Neural cell (in vitro differentiated cells): ENCODE measurements around the gene SPDEF. TPM values are rescaled to one million over a fixed set of nuclear protein-coding genes. Genes with fewer than 3 reads are reported as not detected.

Source experiments
- H2AFZ ChIP-seq: fragments of 200-600, 300-800 bp; sonication (generic), shearing (Covaris generic); 2 replicates; pipeline ENCODE4 v1.6.0; 2014; ENCODE audit warnings: low read depth, mild to moderate bottlenecking, antibody characterized with exemption, low read length, moderate library complexity
- H3F3A ChIP-seq: fragments of 200-600 bp; shearing (Covaris generic); 2 replicates; pipeline ENCODE4 v1.6.1; 2016; ENCODE audit warnings: mild to moderate bottlenecking, moderate library complexity, mixed read lengths, antibody characterized with exemption, low read length; ENCODE audit not compliant: insufficient read depth, poor library complexity, severe bottlenecking
- H3K27ac ChIP-seq: fragments of 200-600, 300-800 bp; sonication (generic), shearing (Covaris generic); 2 replicates; pipeline ENCODE4 v1.5.1; 2014; ENCODE audit warnings: mild to moderate bottlenecking, low read length, moderate library complexity
- H3K27me3 ChIP-seq: fragments of 300-800, 200-600 bp; sonication (generic), shearing (Covaris generic); 2 replicates; pipeline ENCODE4 v1.6.0; 2014; ENCODE audit warnings: mild to moderate bottlenecking, low read depth, low read length, moderate library complexity; ENCODE audit not compliant: insufficient read depth
- H3K36me3 ChIP-seq: fragments of 300-800, 200-600 bp; sonication (generic), shearing (Covaris generic); 2 replicates; pipeline ENCODE4 v1.5.1; 2014; ENCODE audit warnings: mild to moderate bottlenecking, antibody characterized with exemption, low read length, moderate library complexity; ENCODE audit not compliant: insufficient read depth
- H3K4me2 ChIP-seq: fragments of 300-800, 200-600 bp; sonication (generic), shearing (Covaris generic); 2 replicates; pipeline ENCODE4 v1.6.0; 2014; ENCODE audit warnings: mild to moderate bottlenecking, low read length
- H3K4me3 ChIP-seq: fragments of 300-800, 200-600 bp; sonication (generic), shearing (Covaris generic); 2 replicates; pipeline ENCODE4 v1.5.1; 2014; ENCODE audit warnings: mild to moderate bottlenecking, low read length, moderate library complexity
- H3K79me2 ChIP-seq: fragments of 200-600 bp; shearing (Covaris generic); replicated peaks from 2 replicates; pipeline ENCODE4 v1.6.0; 2014; ENCODE audit warnings: mild to moderate bottlenecking, low read length, moderate library complexity; ENCODE audit not compliant: insufficient read depth
- H3K9ac ChIP-seq: fragments of 300-800, 200-600 bp; sonication (generic), shearing (Covaris generic); 2 replicates; pipeline ENCODE4 v1.6.1; 2016; ENCODE audit warnings: mild to moderate bottlenecking, low read length, mixed read lengths
- H3K9me2 ChIP-seq: fragments of 200-600 bp; shearing (Covaris generic); 2 replicates; pipeline ENCODE4 v1.6.1; 2016; ENCODE audit warnings: mild to moderate bottlenecking, low read length, mixed read lengths; ENCODE audit not compliant: insufficient read depth
- H3K9me3 ChIP-seq: fragments of 200-600, 300-800 bp; sonication (generic), shearing (Covaris generic); 2 replicates; pipeline ENCODE4 v1.6.1; 2016; ENCODE audit warnings: mild to moderate bottlenecking, mixed run types, low read length, moderate library complexity, mixed read lengths
- H4K20me1 ChIP-seq: fragments of 200-600 bp; shearing (Covaris generic); 2 replicates; pipeline ENCODE4 v1.6.1; 2016; ENCODE audit warnings: mild to moderate bottlenecking, mixed run types; ENCODE audit not compliant: insufficient read depth
- CTCF ChIP-seq: fragments of 450-650 bp; IDR thresholded peaks from 2 replicates; pipeline ENCODE4 v1.5.1; 2014; ENCODE audit warnings: antibody characterized with exemption, mild to moderate bottlenecking, moderate library complexity; ENCODE audit not compliant: poor library complexity, severe bottlenecking
- EP300 ChIP-seq: fragments of 450-650 bp; conservative IDR thresholded peaks from 2 replicates; pipeline ENCODE4 v1.6.1; 2014; ENCODE audit warnings: antibody characterized with exemption, mild to moderate bottlenecking, moderate library complexity; ENCODE audit not compliant: poor library complexity, severe bottlenecking
- EZH2 ChIP-seq: fragments of 200-600, 300-800 bp; shearing (Covaris generic), sonication (generic); IDR thresholded peaks from 2 replicates; pipeline ENCODE4 v1.6.1; 2014; ENCODE audit warnings: antibody characterized with exemption, low read length, borderline replicate concordance, mild to moderate bottlenecking; ENCODE audit not compliant: insufficient read depth, poor library complexity, severe bottlenecking
- MXI1 ChIP-seq: fragments of 450-650 bp; conservative IDR thresholded peaks from 2 replicates; pipeline ENCODE4 v1.6.1; 2014; ENCODE audit warnings: antibody characterized with exemption, mild to moderate bottlenecking; ENCODE audit not compliant: poor library complexity, severe bottlenecking
- POLR2AphosphoS5 ChIP-seq: IDR thresholded peaks from 2 replicates; pipeline ENCODE4 v1.6.1; 2012
- RAD21 ChIP-seq: fragments of 450-650 bp; conservative IDR thresholded peaks from 2 replicates; pipeline ENCODE4 v1.6.1; 2014; ENCODE audit warnings: antibody characterized with exemption, mild to moderate bottlenecking, moderate library complexity
- REST ChIP-seq: IDR thresholded peaks from 2 replicates; pipeline ENCODE4 v1.6.1; 2012; ENCODE audit warnings: borderline replicate concordance
- SMC3 ChIP-seq: fragments of 450-650 bp; conservative IDR thresholded peaks from 2 replicates; pipeline ENCODE4 v1.6.1; 2014; ENCODE audit warnings: antibody characterized with exemption, mild to moderate bottlenecking, moderate library complexity; ENCODE audit not compliant: poor library complexity
- TAF1 ChIP-seq: IDR thresholded peaks from 2 replicates; pipeline ENCODE4 v1.6.1; 2012; ENCODE audit warnings: low read depth
- polyA plus RNA-seq: library from polyadenylated mRNA; depleted of rRNA; stranded (reverse); fragments of >200 nt; gene quantifications from 2 replicates; pipeline ENCODE4 v1.2.3, GENCODE V29; 2014

The SPDEF gene
- polyA plus RNA-seq, 1 donor from 2014 or later: 0.36 TPM

- H3K9me3 ChIP-seq: no peaks in the 10 kb centered on the region
- H3K27me3 ChIP-seq: no peaks in the 10 kb centered on the region
- no peaks in the 10 kb centered on the region for H4K20me1 ChIP-seq
- no peaks in the 10 kb centered on the region for H3K36me3 ChIP-seq
- no peaks in the 10 kb centered on the region for H3F3A ChIP-seq
- H3K27ac ChIP-seq: no peak overlapping the region
- no peaks in the 10 kb centered on the region for H3K9me2 ChIP-seq
- TF ChIP-seq TAF1: no peak
- TF ChIP-seq CTCF: no peak
- TF ChIP-seq SMC3: no peak
- TF ChIP-seq RAD21: no peak
- TF ChIP-seq POLR2AphosphoS5: no peak
- TF ChIP-seq EP300: no peak
- no peak for TF ChIP-seq EZH2
- no peak for TF ChIP-seq REST
- TF ChIP-seq MXI1: no peak
- no peak overlapping the region for H3K4me3 ChIP-seq
- no peak overlapping the region for H3K9ac ChIP-seq
- H3K4me2 ChIP-seq: no peak overlapping the region
- H2AFZ ChIP-seq: no peak overlapping the region
- no peaks in the 10 kb centered on the region for H3K79me2 ChIP-seq
Observed at GRCh38 chr6:34566830-34567546, 10.9 kb upstream of the SPDEF start.

DNA sequence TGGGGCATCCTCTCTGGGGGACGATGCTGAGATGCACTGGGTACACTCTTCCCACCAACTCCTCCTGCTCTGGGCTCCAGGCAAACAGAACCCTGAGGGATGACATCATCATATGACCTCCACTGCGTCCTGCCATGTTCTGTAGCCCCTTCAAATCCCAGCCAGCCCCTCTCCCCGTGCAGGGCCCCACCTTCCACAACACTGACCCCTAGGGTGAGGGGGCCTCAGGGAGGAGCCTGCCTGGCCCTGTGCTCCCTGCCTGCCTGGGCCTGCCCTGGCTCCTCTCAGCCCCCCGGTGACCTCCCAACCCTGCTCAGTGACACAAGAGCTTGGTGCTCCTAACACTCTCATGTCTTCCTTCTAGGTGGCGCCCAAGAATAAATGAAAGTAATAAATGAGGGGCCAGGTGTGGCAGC is 9.6 kb upstream of the SPDEF start:
- Histone ChIP-seq H3F3A (no peaks in the 10 kb centered on the region), H3K9me3 (no peaks in the 10 kb centered on the region), H3K27ac (no peak overlapping the region), H3K36me3 (no peaks in the 10 kb centered on the region), H3K79me2 (no peaks in the 10 kb centered on the region), H3K9me2 (no peaks in the 10 kb centered on the region), H3K9ac (no peak overlapping the region), H3K4me3 (no peak overlapping the region), H4K20me1 (no peaks in the 10 kb centered on the region), H2AFZ (no peak overlapping the region), H3K27me3 (no peaks in the 10 kb centered on the region), H3K4me2 (no peak overlapping the region)
- TF ChIP-seq EP300 (no peak), REST (no peak), POLR2AphosphoS5 (no peak), RAD21 (no peak), CTCF (no peak), SMC3 (no peak)
